NCI-H1930 (cell line): ENCODE measurements around the gene SCYGR6.

ENCODE experiments used
- DNase-seq, 2 experiments: peaks; one replicate each; lab custom pipeline; 2025; lab: John Stamatoyannopoulos, UW

SCYGR6 gene

DNA sequence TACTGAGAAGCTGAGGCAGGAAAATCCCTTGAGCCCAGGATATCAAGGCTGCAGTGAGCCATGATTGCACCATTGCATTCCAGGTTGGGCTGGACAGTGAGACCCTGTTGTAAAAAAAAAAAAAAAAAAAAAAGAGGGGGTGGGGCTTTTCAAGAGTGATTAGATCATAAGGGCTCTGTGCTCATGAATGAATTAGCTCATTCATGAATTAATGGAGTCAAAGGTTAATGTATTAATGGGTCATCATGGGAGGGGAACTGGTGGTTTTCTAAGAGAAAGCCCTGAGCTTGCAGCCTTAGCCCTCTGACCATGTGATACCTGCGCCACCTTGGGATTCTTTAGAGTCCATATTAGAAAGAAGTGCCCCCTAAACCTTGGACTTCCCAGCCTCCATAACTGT is 11.3 kb downstream of the SCYGR6 start:
- no peak for DNase-seq

DNA sequence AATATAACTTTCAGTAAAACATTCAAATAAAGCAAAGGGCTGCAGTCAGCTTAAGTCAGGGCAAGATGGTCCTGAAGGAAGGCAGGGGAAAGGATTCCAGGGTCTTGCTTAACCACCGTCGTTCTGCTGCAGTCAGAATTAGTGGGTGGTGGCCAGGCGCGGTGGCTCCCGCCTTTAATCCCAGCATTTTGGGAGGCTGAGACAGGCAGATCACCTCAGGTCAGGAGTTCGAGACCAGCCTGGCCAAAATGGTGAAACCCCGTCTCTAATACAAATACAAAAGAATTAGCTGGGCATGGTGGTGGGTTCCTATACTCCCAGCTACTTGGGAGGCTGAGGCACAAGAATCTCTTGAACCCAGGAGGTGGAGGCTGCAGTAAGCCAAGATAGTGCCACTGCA is 13.6 kb downstream of the SCYGR6 start:
- DNase-seq: no peak

DNA sequence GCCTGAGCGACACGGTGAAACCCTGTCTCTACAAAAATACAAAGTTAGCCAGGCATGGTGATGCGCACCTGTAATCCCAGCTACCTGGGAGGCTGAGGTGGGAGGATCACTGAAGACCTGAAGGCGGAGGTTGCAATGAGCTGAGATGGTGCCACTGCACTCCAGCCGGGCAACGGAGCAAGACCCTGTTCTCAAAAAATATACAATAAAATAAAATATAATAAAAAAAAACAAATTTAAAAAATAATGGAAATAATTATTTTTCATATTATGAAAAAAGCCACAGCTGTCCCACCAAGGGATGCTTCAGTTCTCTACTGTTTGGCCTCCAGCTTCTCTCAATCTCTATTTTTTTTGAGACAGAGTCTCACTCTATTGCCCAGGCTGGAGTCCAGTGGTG is 17.2 kb downstream of the SCYGR6 start:
- DNase-seq: no peak

DNA sequence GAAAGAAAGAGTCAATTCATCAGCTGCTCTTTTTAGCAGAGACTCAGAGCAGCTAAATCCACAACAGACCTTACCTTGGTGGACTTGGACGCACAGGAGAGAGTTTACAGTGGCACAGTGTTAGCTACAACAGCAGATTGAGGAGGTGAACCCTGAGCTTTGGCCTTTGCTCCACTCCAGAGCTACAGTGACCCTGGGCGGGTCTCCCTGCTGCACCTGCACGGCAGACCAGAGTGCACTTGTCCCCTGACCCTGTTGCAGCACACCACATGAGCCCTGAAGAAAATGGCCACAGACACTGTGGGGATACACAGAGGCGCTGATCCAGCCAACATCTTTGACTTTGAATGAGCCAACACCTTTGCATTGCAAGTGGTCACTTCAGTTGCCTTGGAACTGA is 17.7 kb downstream of the SCYGR6 start:
- DNase-seq: no peak

DNA sequence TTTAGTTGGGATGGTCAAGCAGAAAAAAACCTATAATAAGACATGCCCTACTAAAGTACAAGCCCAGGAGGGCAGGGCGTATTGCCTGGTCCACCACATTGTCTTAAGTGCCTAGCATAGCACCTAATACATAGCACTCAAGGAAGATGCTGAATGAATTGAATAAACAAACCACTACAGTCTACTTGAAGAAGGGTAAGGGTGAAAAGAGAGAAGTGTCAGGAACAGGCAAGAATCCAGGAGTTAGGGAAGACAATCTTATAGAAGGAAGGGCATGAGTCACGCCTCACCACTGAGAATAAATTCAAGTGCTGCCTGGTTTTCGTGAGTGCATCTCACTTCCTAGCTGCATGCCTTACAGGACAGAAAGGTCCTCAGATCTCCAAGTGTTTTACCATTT is 20.6 kb downstream of the SCYGR6 start:
- DNase-seq: no peak

DNA sequence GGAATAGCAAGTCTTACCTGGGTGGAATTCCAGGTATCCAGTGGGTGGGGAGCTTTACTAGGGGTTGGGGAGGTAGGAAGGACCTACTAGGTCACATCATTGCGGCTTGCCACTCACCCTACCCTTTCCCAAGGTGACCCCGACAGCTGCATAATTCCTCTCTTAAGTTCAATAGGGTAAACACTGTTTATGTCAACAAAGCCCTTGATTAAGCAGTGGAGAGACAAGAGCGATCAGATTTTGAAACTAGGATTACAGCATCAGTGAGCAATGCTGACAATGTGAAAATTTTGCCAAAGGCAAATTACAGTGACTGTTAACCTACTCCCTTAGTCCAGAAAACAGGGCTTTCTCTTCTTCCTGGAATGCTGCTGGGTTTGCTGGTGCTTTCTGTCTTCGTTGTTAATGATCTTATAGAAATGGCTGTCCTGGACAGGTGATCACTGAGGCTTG is 21.3 kb downstream of the SCYGR6 start:
- no peak for DNase-seq

DNA sequence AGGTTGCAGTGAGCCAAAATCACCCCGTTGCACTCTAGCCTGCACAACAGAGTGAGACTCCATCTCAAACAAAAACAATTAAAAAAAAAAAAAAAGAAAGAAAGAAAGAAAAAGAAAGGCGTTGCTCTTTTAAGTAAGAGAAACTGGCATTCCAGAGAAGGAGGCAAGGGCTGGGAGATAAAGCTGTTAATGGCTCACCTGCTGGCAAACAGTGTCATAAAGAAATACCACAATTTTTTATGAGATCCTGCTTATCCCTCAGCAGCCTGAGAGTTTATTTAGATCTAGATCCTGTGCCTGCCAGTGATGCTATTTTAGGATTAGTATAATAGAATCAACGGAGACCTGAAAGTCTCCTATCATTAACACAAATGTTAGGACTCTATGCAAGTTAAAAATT is 23.0 kb downstream of the SCYGR6 start:
- no peak for DNase-seq

DNA sequence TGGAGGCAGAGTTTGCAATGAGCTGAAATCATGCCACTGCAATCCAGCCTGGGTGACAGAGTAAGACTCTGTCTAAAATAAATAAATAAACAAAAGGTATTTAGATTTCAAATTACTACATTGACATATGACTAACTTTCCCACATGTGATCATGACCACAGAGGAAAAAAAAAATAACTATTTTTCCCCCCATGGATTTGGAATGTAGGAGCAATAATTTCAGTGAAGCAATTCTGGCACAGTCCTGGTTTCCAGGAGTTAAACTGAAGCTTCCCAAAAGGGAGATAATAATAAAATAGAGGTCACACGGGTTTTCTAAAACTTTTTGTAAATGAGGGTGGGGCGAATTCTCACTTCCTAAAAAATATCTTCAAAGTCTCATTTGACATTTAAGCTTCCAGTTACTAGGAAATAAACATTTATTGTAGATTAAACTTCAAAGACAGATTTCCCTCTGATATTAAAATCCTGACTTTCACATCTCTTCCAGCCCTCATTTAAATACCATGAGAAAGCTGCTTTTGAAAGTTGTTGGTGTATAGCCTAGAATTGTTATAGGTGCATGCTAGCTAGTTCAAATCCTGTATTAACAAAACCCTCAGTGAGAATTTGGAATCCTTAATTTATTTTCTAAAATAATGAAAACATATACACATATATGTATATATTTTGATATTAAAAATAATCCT is 27.4 kb downstream of the SCYGR6 start:
- no peak for DNase-seq

DNA sequence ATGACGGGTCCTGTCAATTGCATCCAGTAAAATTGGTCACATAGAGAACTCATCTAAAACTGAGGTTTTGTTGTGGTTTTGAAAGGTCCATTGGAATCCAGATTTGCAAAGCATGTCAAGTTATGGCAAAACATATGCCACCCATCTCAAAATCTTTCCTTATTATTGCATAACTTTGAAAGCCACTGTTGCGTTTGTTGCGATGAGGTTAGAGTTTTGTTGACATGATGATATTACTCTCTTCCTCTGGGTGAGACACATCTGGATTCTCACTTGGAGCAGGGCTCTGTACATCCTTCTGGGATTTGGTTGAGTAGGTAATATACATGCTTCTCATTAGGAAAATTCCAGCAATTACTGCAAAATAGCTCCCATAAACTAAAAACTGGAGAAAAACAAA is 37.4 kb downstream of the SCYGR6 start:
- no peak for DNase-seq

DNA sequence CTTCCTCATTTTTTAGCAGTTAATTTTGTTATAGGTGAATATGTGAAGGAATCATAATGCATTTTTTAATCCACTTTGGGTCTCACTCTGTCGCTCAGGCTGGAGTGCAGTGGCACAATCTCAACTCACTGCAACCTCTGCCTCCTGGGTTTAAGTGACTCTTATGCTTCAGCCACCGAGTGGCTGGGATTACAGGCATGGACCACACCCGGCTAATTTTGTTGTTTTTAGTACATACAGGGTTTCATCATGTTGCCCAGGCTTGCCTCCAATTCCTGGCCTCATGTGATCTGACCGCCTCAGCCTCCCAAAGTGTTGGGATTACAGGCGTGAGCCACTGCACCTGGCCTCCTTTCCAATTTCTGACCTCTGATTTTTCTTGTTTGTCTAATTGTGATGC is 40.3 kb downstream of the SCYGR6 start:
- no peak for DNase-seq

DNA sequence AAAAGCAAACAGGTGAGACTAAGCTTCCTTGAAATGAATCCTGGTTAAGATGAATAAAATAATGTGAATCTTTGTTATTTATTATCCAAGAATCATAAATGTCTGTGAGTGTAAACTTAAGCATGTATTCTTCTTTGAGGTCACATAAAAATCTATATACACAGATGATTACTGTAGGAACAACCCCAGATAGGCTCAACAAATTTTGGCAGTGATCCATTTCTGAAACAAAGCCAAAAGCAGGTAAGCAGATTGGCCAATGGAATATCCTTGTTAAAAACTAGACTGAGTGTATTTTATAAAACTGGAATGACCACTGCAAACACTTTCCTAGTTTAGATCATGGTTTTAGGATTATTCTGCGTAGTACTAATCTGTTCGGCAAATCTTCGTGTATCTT is 46.6 kb downstream of the SCYGR6 start:
- DNase-seq: no peak

DNA sequence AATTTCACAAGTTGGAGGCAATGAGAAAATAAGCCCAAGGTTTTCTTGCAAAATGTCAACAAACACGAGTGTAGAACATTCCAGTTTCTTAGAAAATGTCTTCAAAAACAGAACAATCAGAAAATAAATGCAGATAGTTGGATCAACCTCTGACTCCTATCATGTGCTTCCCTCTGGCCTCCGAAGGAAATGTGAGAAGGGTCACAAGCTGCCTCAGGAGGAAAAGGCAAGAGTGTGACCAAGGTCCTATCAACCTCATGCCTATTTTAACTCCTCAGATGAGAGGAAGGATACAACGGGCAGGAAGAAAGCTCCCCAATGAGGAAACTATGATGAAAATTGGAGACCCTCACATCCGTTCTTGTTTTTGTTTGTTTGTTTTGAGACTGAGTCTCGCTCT is 50.1 kb downstream of the SCYGR6 start:
- DNase-seq: no peak
